Measurements from ENCODE around the gene PTPRQ.
"Not testable (repeated sequence)": the region's sequence is repeated elsewhere in the genome, so short reads cannot be mapped to it uniquely, and the experiment has no call there.

PTPRQ gene

GRCh38 chr12:80648881-80649280 is 204.8 kb downstream of the PTPRQ start:
- DNase-seq, result no peak

- no peak for DNase-seq
These were observed 211.7 kb downstream of the PTPRQ start for GRCh38 chr12:80655751-80656150.

- no peak for DNase-seq
These were observed 215.6 kb downstream of the PTPRQ start for GRCh38 chr12:80659512-80660063.

- DNase-seq, result no peak
These were observed 218.6 kb downstream of the PTPRQ start for GRCh38 chr12:80662586-80662985.

- DNase-seq, result no peak
These were observed 226.2 kb downstream of the PTPRQ start for GRCh38 chr12:80670214-80670613.

GRCh38 chr12:80676042-80676636 is 232.1 kb downstream of the PTPRQ start:
- DNase-seq, result not testable (repeated sequence)

GRCh38 chr12:80676856-80677255 is 232.8 kb downstream of the PTPRQ start:
- DNase-seq, result no peak

GRCh38 chr12:80677994-80678393 is 234.0 kb downstream of the PTPRQ start:
- DNase-seq, result no peak

GRCh38 chr12:80679346-80680131 is 235.5 kb downstream of the PTPRQ start:
- no peak for DNase-seq

- no peak for DNase-seq
These were observed 237.3 kb downstream of the PTPRQ start for GRCh38 chr12:80681287-80681686.

GRCh38 chr12:80681786-80682185 is 237.8 kb downstream of the PTPRQ start:
- DNase-seq, result no peak

- no peak for DNase-seq
These were observed 240.1 kb downstream of the PTPRQ start for GRCh38 chr12:80684077-80684495.

- DNase-seq, result no peak
These were observed 246.1 kb downstream of the PTPRQ start for GRCh38 chr12:80690090-80690489.

GRCh38 chr12:80690513-80690912 is 246.5 kb downstream of the PTPRQ start:
- DNase-seq, result no peak

- no peak for DNase-seq
These were observed 248.1 kb downstream of the PTPRQ start for GRCh38 chr12:80692114-80692513.

- no peak for DNase-seq
These were observed 253.3 kb downstream of the PTPRQ start for GRCh38 chr12:80697270-80697887.

GRCh38 chr12:80698256-80698655 is 254.2 kb downstream of the PTPRQ start:
- DNase-seq, result no peak

- no peak for DNase-seq
These were observed 255.0 kb downstream of the PTPRQ start for GRCh38 chr12:80698847-80699542.

GRCh38 chr12:80700327-80700726 is 256.3 kb downstream of the PTPRQ start:
- DNase-seq, result no peak

GRCh38 chr12:80701388-80701787 is 257.4 kb downstream of the PTPRQ start:
- DNase-seq, result no peak

- DNase-seq, result no peak
These were observed 259.1 kb downstream of the PTPRQ start for GRCh38 chr12:80702889-80703805.

- no peak for DNase-seq
These were observed 260.4 kb downstream of the PTPRQ start for GRCh38 chr12:80704420-80704819.
